Esophagus squamous epithelium (tissue), 4 donors: Measurements from ENCODE around the gene PDE9A.
"Not testable (repeated sequence)": the region's sequence is repeated elsewhere in the genome, so short reads cannot be mapped to it uniquely, and the experiment has no call there.

Experiments used
- POLR2A ChIP-seq, 4 donors: fragments of 450-650 bp; IDR thresholded peaks; one replicate each; pipeline ENCODE4 v1.6.1; 2017; ENCODE audit warnings: antibody characterized with exemption in 4 of 4, mild to moderate bottlenecking in 4 of 4, moderate library complexity in 3 of 4
- TF ChIP-seq, protein P1 (sequence below), 6 experiments: fragments of 450-650 bp in 4 of 6; fragments of 200-600 bp in 2 of 6; sonication (generic) in 2 of 6; IDR thresholded peaks; one replicate each; pipeline ENCODE4 v1.5.1; 2016 to 2019; ENCODE audit warnings: antibody characterized with exemption in 6 of 6, mild to moderate bottlenecking in 4 of 6, moderate library complexity in 4 of 6

DNA sequence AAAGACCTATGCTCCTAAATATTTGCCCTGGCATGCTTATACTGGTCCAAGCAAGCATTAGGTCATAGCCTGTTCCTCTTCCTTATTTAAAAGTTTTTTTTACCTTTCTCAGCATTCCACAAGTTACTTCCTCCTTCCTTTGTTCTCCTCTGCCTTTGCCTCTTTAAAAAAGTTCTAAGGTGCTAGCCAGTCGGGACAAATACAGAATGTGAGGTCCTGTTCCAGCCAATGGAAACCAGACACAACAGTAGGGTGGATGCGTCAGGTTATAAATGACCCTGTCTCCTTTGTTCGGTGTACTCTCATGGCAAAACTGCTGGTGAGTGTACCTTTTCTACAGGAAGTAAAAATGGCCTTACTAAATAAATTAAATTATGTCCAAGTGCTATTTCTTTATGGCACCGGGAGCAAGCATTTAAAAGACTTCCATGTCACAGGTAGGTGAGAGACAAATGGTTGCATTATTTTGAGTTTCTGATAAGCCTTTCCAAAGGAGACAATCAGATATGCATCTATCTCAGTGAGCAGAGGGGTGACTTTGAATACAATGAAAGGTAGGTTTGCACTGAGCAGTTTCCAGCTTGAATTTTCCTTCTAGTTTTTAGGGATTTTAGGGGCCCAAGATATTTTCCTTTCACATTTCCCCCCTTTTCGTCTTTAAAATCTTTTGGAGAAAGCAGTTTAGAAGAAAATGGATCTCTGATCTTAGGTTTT, 159.3 kb downstream of the PDE9A start:
- TF ChIP-seq POLR2A (IDR thresholded peaks at IDR 0.05), result peak in 3 of 4 donors; percentile 40 to 66 (median 54)
- TF ChIP-seq, protein P1, sequence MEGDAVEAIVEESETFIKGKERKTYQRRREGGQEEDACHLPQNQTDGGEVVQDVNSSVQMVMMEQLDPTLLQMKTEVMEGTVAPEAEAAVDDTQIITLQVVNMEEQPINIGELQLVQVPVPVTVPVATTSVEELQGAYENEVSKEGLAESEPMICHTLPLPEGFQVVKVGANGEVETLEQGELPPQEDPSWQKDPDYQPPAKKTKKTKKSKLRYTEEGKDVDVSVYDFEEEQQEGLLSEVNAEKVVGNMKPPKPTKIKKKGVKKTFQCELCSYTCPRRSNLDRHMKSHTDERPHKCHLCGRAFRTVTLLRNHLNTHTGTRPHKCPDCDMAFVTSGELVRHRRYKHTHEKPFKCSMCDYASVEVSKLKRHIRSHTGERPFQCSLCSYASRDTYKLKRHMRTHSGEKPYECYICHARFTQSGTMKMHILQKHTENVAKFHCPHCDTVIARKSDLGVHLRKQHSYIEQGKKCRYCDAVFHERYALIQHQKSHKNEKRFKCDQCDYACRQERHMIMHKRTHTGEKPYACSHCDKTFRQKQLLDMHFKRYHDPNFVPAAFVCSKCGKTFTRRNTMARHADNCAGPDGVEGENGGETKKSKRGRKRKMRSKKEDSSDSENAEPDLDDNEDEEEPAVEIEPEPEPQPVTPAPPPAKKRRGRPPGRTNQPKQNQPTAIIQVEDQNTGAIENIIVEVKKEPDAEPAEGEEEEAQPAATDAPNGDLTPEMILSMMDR (IDR thresholded peaks at IDR 0.05), result not testable (repeated sequence)
